ENCODE results near the gene AP5M1. TPM values are rescaled to one million over a fixed set of nuclear protein-coding genes. Genes with fewer than 3 reads are reported as not detected.
"Not testable (repeated sequence)": the region's sequence is repeated elsewhere in the genome, so short reads cannot be mapped to it uniquely, and the experiment has no call there.

Gene AP5M1
- total RNA-seq, 1 donor from 2014 or later: 79.1 TPM

DNA sequence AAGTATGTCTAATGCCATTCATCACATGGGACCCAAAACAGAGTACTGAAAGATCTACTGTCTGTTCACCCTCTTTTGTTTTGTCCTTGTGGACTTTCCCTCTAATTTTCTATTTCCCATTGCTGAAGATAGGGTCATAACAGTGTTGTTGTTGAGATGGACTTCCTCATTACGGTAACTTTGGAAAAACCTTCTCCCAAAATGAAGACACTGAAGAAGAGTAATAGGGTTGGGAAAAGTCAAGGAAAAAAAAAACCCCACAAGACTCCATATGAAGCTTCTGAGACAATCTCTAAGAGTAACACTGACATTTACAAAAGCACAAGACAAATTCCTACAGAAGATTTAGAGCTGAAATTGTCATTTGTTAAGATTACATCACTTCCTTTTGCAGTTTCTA, 36.8 kb upstream of the AP5M1 start:
- Histone ChIP-seq H2AFZ (replicated peaks) (no peak overlapping the region), H3K9ac (no peak overlapping the region), H3K9me3 (ENCODE audit: low read depth) (no peaks in the 10 kb centered on the region), H3K27me3 (no peaks in the 10 kb centered on the region), H3K4me3 (no peak overlapping the region), H3K36me3 (peaks cover 60% of the 10 kb centered on the region), H3K4me1 (no peaks in the 10 kb centered on the region), H3K27ac (peak overlapping the region; percentile 0), H3K79me2 (ENCODE audit: low read depth) (peaks cover 14% of the 10 kb centered on the region), H3F3A (ENCODE audit: low read depth) (peaks cover 28% of the 10 kb centered on the region), H4K20me1 (ENCODE audit: low read depth) (no peaks in the 10 kb centered on the region), H3K4me2 (no peak overlapping the region)
- H3K27ac Mint-ChIP-seq: no peak overlapping the region
- TF ChIP-seq, protein P1, sequence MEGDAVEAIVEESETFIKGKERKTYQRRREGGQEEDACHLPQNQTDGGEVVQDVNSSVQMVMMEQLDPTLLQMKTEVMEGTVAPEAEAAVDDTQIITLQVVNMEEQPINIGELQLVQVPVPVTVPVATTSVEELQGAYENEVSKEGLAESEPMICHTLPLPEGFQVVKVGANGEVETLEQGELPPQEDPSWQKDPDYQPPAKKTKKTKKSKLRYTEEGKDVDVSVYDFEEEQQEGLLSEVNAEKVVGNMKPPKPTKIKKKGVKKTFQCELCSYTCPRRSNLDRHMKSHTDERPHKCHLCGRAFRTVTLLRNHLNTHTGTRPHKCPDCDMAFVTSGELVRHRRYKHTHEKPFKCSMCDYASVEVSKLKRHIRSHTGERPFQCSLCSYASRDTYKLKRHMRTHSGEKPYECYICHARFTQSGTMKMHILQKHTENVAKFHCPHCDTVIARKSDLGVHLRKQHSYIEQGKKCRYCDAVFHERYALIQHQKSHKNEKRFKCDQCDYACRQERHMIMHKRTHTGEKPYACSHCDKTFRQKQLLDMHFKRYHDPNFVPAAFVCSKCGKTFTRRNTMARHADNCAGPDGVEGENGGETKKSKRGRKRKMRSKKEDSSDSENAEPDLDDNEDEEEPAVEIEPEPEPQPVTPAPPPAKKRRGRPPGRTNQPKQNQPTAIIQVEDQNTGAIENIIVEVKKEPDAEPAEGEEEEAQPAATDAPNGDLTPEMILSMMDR (IDR thresholded peaks at IDR 0.05): no peak
- no peak for TF ChIP-seq EZH2 (IDR thresholded peaks at IDR 0.05)
- TF ChIP-seq EZH2phosphoT487 (IDR thresholded peaks at IDR 0.05): no peak
- no peaks in the 10 kb centered on the region for H3K27me3 Mint-ChIP-seq (ENCODE audit: insufficient read depth, low read depth)
- H3K9me3 Mint-ChIP-seq: peaks cover 2% of the 10 kb centered on the region
- no peak overlapping the region for H3K4me3 Mint-ChIP-seq
- H3K4me1 Mint-ChIP-seq: no peaks in the 10 kb centered on the region
- H3K36me3 Mint-ChIP-seq: peaks cover 41% of the 10 kb centered on the region
- no peak for DNase-seq (ENCODE audit: low spot score)

DNA sequence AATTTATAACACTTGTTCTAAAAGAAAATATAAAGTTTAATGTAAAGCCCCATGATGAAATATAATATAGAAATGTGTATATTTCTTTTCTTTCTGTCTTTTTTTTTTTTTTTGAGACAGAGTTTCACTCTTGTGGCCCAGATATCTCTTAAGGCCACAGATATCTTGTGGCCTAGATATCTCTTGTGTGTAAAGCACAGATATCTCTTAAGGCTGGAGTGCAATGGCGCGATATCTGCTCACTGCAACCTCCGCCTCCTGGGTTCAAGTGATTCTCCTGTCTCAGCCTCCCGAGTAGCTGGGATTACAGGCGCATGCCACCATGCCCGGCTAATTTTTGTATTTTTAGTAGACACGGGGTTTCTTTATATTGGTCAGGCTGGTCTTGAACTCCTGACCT, 28.7 kb upstream of the AP5M1 start:
- not testable (repeated sequence) for H4K20me1 ChIP-seq (ENCODE audit: low read depth); H3K4me1 ChIP-seq; H3K9me3 Mint-ChIP-seq; H3K4me3 ChIP-seq; H3K9ac ChIP-seq; H2AFZ ChIP-seq (replicated peaks); H3K27ac Mint-ChIP-seq; H3K4me2 ChIP-seq; H3K4me1 Mint-ChIP-seq; H3K27me3 ChIP-seq; H3K27me3 Mint-ChIP-seq (ENCODE audit: insufficient read depth, low read depth); H3K4me3 Mint-ChIP-seq; H3K9me3 ChIP-seq (ENCODE audit: low read depth); H3K27ac ChIP-seq; DNase-seq (ENCODE audit: low spot score)
- peaks cover 30% of the 10 kb centered on the region for H3K36me3 ChIP-seq
- peaks cover 15% of the 10 kb centered on the region for H3K36me3 Mint-ChIP-seq
- peaks cover 33% of the 10 kb centered on the region for H3K79me2 ChIP-seq (ENCODE audit: low read depth)
- peaks cover 23% of the 10 kb centered on the region for H3F3A ChIP-seq (ENCODE audit: low read depth)

DNA sequence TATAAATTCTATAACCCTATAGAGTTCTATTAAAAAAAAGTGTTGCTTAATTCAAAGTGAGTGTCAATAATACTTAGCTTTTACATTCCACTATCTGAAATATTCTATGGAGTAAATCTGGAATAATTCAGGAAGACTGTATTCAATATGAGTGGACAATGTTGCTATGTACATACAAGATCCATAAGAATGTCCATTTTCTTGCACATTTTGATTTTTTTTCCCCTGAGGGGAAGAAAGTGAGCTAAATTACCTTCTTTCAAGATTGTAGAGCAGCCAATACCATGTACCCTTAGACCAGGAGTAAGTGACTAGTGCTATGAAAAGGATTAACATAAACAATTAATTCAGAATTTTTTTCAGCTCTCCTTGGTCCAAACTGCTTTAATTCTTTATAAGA, 25.5 kb upstream of the AP5M1 start:
- H2AFZ ChIP-seq (replicated peaks): no peak overlapping the region
- TF ChIP-seq, protein P1 (IDR thresholded peaks at IDR 0.05): no peak
- TF ChIP-seq EZH2phosphoT487 (IDR thresholded peaks at IDR 0.05) (no peak), EZH2 (IDR thresholded peaks at IDR 0.05) (no peak)
- H4K20me1 ChIP-seq (ENCODE audit: low read depth): peaks cover 20% of the 10 kb centered on the region
- peaks cover 19% of the 10 kb centered on the region for H3K36me3 Mint-ChIP-seq
- H3K4me1 ChIP-seq: no peaks in the 10 kb centered on the region
- peaks cover 60% of the 10 kb centered on the region for H3K79me2 ChIP-seq (ENCODE audit: low read depth)
- no peak for DNase-seq (ENCODE audit: low spot score)
- no peaks in the 10 kb centered on the region for H3K9me3 Mint-ChIP-seq
- H3F3A ChIP-seq (ENCODE audit: low read depth): peaks cover 3% of the 10 kb centered on the region
- no peak overlapping the region for H3K9ac ChIP-seq
- H3K4me3 Mint-ChIP-seq: no peak overlapping the region
- no peak overlapping the region for H3K27ac ChIP-seq
- H3K9me3 ChIP-seq (ENCODE audit: low read depth): no peaks in the 10 kb centered on the region
- H3K27me3 Mint-ChIP-seq (ENCODE audit: insufficient read depth, low read depth): no peaks in the 10 kb centered on the region
- no peaks in the 10 kb centered on the region for H3K27me3 ChIP-seq
- no peak overlapping the region for H3K4me3 ChIP-seq
- H3K36me3 ChIP-seq: peaks cover 22% of the 10 kb centered on the region
- no peak overlapping the region for H3K4me2 ChIP-seq
- H3K4me1 Mint-ChIP-seq: peaks cover 9% of the 10 kb centered on the region
- H3K27ac Mint-ChIP-seq: no peak overlapping the region

DNA sequence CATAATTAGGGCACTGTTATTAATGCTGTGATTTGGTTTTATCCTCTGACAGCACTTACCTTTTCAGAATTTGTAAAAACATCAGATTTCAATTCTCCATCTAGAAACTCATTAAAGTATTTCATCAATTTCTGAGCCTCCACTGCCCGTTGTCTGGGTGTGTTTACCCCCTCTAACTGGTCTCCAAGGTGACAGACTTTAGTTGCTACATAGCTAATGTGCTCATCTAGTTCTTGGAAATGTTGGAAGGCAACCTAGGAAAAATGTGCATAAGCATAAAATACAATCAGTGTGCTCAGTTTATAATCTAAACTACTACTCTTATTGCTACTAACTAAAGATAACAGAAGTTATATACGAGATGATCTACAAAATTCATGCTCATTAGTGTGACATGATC, 24.7 kb upstream of the AP5M1 start:
- Mint-ChIP-seq H3K4me1 (peaks cover 9% of the 10 kb centered on the region), H3K27me3 (ENCODE audit: insufficient read depth, low read depth) (no peaks in the 10 kb centered on the region), H3K4me3 (no peak overlapping the region), H3K27ac (no peak overlapping the region), H3K36me3 (peaks cover 19% of the 10 kb centered on the region), H3K9me3 (no peaks in the 10 kb centered on the region)
- Histone ChIP-seq H3F3A (ENCODE audit: low read depth) (no peaks in the 10 kb centered on the region), H3K79me2 (ENCODE audit: low read depth) (peaks cover 68% of the 10 kb centered on the region), H3K27ac (no peak overlapping the region), H3K27me3 (no peaks in the 10 kb centered on the region), H4K20me1 (ENCODE audit: low read depth) (peaks cover 28% of the 10 kb centered on the region), H3K9ac (no peak overlapping the region), H3K4me3 (no peak overlapping the region), H3K9me3 (ENCODE audit: low read depth) (no peaks in the 10 kb centered on the region), H3K36me3 (peaks cover 15% of the 10 kb centered on the region), H3K4me1 (no peaks in the 10 kb centered on the region), H3K4me2 (no peak overlapping the region), H2AFZ (replicated peaks) (no peak overlapping the region)
- TF ChIP-seq EZH2 (IDR thresholded peaks at IDR 0.05) (no peak), EZH2phosphoT487 (IDR thresholded peaks at IDR 0.05) (no peak)
- TF ChIP-seq, protein P1 (IDR thresholded peaks at IDR 0.05): no peak
- no peak for DNase-seq (ENCODE audit: low spot score)

Measured in neural progenitor cell (in vitro differentiated cells).